Activated CD4-positive, alpha-beta T cell treated with anti-CD3 and anti-CD28 coated beads, Interleukin-2, amount 10 ng/mL, durations not matched to agents 24 days and 14 days (primary cell): ENCODE measurements around the gene NT5C1B. TPM values are rescaled to one million over a fixed set of nuclear protein-coding genes. Genes with fewer than 3 reads are reported as not detected.

ENCODE experiments used
- total RNA-seq: library from RNA; stranded (reverse); gene quantifications from 2 replicates; pipeline ENCODE4 v1.2.3, GENCODE V29; 2022

NT5C1B gene
- total RNA-seq, 1 donor from 2014 or later, result not detected

Other genes starting within 250 kb of the NT5C1B start
- 14.2 and 15.1 TPM in 2 replicates for gene RDH14, start 28.9 kb downstream of the NT5C1B start, total RNA-seq